ENCODE data around the gene MITF.

MITF gene

DNA sequence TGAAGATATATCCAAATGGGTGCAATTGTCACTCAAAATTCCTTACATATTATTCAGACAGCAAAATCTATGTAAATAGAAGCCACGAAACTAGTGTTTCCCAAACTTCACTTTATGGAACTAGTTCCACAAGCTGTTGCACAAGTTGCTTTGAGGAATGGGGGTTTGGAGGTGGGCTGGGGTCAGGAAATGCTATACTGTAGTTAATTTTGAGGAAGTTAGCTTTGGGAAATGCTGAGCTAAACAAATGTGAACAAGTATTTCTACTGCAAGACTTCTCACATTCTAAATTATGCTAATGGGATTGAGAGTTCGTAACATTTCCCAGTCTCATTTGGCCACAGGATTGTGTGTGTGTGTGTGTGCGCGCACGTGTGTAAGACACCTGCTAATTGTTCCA is 231.6 kb downstream of the MITF start:
- DNase-seq (ENCODE audit: low read depth) = no peak

DNA sequence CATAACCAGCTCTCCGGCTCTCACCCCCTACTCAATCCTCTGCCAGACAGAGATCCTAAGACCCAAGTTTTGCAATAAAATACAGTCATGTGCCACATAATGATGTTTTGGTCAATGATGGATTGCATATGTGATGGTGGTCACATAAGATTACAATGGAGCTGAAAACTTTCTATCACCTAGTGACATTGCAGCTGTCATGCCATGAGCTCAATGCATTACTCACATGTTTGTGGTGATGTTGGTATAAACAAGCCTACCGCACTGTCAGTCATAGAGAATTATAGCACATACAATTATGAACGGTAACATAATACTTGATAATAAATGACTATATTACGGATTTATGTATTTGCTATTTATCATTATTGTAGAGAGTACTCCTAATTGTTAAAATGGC is 233.4 kb downstream of the MITF start:
- DNase-seq (ENCODE audit: low read depth) = no peak

DNA sequence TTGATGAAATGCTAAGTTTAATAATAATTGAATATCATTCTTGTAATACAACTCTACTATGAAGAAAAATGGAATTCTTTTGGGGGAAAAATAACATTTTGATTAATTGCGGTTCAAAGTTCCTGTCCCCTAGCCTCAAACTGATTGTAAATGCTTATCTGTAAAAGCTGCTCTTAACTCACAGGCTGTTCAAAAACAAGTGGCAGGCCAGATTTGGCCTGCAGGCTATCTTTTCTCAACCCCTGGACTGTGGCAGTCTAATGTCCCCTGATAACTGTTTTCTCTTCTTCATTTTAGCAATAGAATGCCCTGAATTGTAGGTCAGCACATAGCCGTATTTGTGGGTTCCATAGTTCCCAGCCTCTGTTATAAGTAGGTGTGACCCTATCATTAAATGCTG is 236.8 kb downstream of the MITF start:
- no peak for DNase-seq (ENCODE audit: low read depth)

DNA sequence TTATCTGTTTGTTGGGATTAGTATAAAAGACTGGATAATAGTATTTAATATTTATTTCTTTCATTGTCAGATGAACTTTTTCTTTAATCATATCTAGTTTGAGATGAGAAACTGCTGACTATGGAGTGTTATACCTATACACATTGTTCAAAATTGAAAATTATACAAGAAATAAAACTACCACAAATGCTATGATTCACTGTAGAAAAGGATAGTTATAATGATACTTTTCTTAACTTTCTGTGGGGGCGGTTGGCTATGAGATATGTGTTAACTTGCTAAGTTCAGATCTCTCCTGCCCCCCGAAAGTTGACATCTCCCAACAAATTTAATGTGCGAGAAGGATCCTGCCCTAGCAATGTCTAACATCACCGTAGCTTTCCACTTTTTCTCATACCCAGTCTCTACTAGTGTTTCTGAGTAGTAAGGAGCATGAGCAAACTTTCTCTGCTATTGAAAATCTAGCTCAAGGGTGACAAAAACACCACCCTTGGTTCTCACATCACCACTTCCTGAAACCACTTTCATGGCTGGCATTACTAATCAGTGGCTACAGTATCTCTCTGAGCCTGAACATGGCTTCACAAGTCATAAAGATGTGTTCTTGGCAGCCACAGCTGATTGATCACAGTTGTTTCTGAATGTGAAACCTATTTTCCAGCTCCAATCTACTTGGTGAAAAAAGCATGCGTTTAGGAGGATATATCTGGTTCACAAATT is 244.4 kb downstream of the MITF start:
- DNase-seq (ENCODE audit: low read depth) = no peak

DNA sequence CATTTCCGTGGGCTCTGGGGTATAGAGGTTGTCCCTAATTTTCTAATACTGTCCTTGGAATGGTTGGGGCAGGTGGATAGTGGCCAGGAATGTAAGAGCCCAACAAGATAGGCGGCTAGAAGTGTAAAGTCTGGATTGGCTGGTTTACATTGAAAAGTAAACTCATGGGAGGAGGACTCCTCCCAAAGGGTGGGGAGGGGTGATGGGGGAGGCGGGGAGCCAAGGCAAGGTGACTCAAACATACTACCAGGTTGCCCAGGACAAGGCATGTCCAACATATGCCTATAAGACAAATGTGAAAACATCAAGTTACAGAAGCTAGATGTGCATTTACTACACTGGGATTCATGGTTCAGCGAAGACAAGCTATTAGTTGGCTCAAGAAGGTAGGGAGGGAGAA is 246.0 kb downstream of the MITF start:
- DNase-seq (ENCODE audit: low read depth) = no peak

DNA sequence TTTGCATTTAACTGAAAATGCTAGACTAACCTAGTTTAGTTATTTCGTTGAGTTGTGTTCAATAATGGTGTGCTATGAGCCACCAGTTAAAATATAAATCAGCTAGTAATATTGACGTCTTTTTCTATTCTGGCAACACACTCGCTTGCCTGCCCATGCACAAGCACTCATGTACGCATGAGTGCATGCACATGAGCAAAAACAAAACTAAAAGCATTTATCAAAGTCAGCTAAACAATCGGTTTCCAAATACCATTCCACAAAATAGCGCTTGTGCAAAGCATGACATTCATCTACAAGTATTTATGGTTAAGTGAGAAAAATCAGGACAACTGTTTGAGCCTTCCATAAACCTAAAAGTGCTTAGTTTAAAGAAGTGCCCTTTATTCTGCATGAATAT is 247.2 kb downstream of the MITF start:
- no peak for DNase-seq (ENCODE audit: low read depth)

DNA sequence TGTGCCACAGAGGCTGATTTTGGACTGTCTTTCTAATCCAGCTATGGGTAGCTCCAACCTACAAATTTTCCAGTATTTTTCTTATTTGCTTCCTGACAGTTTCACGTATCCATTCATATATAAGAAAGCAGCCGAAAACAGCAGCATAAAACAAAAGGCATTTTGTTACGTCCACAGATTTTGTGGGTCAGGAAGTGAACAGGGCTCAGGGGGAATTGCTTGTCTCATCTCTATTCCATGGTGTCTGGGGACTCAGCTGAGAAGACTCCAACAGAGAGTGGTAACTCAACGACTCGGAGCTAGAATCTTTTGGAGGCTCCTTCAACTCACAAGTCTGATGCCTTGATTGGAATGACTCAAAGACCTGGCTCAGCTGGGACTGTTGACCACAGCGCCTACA is 248.6 kb downstream of the MITF start:
- DNase-seq (ENCODE audit: low read depth) = no peak

DNA sequence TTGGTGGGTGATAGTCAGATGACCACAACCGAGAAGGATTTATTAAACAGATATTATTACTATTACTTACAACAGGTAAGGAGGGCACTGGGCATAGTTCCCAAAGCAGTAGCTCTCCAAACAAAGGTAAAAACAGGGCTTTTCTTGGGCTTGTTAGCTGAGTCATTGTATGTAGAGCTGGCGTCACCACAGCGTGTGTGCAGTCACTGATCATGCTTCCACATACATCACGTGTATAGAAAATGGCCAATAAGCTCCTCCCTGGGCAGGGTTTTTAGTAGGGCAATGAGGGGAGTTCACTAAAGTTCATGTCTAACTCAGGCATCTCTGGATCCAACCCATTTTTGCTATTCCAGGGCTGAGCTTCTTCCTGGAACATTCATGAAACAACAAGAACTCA is 254.5 kb downstream of the MITF start:
- no peak for DNase-seq (ENCODE audit: low read depth)

DNA sequence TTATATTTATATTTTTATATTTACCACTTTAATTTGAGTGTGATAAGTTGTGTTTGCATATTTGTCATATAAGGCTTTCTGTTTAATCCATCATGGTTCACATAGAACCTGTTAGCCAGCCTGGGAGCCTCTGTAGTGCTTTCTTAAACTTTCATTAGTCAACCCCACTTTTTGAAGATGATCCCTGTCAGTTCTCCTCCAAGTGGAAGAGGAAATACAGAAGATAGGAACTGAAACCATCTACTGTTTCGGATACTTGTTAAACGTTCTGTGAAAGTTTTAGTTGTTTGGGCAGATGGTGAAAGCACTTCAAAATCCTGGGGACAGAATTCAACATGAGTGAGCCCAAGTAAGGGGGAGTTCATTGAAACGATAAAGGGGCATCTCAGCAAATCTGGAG is 255.7 kb downstream of the MITF start:
- no peak for DNase-seq (ENCODE audit: low read depth)

DNA sequence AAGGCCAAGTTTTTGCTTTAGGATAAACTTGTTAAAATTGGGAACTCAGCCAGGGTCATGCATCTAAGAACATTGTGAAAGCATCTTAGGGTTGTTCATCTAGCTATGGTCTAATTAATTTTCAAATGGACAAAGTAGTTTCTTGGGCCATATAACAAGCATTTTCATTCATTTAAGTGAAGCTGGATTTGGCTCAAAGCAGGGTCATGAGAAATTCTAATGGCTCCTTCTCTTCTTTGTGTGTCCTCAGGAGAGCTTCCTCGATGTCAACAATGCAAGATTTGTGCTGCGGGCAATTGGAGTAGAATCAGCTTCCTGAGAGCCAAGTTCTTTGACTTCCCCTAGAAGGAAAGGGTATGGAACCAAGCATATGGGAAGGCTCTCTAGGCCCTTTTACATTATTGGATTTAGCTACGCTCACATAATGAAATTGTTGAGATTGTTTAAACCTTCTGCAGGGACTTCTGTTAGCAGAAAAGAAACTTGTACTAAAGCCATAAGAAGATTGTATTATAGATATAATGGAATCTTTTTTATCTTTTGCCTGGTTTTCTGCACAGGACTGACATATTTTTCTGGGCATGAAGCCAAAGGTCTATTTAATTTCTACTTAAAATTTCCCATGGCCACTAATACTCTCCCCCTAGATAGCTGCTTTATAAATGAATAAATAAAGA is 258.5 kb downstream of the MITF start:
- DNase-seq (ENCODE audit: low read depth) = no peak

DNA sequence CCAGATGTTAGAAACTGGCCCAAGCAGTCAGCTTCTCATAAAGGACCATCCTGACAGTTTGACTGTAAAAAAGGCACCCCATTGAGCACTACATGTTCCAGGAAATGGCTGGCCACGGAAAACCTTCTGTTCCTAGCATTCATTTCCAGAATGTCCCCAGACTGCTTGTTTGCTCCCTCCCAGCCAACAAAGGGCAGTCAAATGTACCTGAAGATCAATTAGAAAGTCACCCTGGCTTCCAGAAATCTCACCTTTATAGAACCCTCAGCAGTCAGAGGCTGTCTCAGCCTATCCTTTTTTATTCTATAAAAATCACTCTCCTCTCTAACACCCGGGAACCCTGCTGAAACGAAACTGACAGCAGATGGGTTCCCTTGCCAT is 259.5 kb downstream of the MITF start:
- no peak for DNase-seq (ENCODE audit: low read depth)

DNA sequence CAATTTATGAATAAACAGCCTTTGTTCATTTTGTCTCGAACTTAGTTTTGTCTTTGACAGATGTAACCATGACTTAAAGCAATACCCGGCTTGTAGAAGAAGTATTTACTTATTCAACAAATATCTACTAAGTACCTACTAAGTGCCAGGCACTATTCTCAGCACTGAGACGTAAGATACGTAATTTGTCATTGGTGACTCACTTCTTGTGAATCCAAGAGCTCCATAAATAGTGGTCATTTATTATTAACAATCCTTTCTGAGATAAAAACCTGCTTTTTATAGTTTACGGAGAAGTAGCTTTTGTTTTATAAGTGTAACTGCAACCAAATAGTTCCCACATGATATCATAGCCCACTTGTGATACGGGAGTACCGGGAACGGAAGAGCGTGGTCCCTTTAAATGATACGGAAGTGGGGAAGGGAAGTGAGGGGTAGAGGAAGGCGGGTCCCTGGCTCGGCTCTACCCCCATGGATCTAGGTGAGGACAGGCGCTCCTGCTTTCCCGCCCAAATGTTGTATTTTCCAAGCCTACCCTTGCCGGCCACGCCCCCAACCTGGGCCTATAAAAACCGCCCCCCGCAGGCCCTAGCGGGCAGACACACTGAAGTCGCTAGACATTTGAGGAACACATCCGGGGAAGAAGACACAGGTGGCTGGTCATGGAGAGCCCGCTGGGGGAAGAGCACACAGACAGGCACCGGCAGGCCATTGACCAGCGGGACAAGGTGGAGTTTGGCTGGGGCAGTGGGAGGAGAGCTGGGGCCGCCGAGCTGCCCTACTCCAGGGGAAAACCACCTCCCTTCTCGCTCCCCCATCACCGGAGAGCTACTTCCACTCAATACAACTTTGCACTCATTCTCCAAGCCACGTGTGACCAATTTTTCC is 260.1 kb downstream of the MITF start, which contains the start of gene SAMMSON:
Gene SAMMSON (plus strand): TSS at position 594 of the 888 bp plus-strand sequence.
- DNase-seq (ENCODE audit: low read depth) = no peak

DNA sequence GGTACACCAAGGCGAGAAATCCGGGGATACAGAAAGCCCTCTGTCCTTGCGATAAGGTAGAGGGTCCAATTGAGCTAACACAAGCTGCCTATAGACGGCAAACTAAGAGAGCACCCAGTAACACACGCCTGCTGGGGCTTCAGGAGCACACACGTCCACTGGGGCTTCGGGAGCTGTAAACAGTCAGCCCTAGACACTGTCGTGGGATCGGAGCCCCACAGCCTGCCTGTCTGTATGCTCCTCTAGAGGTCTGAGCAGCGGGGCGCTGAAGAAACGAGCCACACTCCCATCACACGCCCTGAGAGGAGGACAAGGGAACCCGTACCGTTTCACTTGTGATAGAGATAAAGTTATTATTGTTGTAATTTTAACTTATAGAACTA is 260.8 kb downstream of the MITF start:
- no peak for DNase-seq (ENCODE audit: low read depth)

DNA sequence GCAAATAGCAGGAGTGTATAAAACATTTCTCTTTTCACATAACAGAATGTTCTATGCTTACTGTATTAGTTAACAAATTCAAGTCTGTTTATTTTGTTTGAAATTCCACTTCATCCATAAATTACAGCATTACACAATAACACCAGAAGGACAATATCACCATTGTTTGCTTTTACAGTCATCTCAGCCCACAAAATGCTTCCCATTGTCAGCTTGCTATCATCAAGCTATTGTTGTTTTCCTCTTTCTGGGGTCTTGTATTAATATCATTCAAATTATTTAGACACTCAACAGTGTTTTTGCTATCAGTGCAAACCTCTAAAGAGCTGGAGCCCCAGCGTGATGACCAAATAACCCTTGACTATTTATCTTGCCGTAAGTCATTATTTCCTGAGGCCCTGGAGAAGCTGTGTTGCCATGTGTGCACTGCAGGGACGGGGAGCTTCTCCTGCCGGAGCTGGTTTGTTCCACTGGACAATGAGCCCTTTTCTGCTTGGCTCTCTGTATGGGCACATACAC is 261.4 kb downstream of the MITF start:
- DNase-seq (ENCODE audit: low read depth) = no peak

DNA sequence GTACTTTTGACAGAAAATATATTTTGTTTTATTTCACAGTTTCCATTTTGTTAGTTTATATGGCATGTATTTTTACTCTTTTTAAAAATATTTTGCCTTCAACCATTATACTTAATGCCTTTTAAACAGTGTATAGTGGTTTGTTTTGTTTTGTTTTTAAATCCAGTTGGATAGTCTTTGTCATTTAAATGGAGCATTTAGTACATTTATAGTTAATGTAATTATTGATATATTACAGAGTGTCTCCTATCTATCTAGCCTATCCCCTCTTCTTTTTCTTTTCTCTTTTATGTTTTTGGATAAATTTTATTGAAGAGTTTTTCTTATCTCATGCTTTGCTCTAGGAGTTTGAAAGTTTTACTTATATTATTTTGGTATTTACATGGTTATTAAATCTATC is 263.9 kb downstream of the MITF start:
- no peak for DNase-seq (ENCODE audit: low read depth)

DNA sequence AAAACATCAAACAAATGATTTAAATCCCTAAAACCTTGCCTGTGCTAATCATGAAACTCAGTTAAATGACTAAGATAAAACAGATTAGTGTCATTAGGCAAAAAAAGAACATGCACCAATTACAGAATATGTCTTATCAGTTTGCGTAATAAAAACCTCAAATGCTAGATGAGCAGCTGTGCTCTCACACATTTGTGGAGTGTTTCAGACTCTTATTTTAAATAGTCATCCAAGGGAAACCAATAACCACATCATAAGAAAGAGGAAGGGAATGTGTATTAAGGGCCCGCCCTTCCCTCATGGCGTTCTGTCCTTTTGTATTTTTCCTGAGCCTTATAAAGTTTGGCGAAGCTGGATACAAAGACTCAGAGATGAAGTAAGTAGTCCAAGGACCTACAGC is 266.8 kb downstream of the MITF start:
- DNase-seq (ENCODE audit: low read depth) = no peak

DNA sequence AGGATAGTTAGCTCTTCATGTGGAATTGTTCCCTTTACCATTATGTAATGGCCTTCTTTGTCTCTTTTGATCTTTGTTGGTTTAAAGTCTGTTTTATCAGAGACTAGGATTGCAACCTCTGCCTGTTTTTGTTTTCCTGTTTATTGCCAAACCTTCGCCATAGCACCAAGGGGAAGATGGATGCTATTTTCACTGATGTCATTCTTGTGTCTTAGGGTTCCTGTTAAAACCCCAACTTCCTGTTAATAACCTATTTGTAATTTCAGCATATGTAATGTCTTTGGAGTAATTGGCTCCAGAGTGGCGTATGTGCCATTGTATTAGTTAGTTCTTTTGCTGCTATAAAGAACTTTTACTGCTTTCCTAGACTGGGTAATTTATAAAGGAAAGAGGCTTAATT is 271.1 kb downstream of the MITF start:
- DNase-seq (ENCODE audit: low read depth) = no peak

DNA sequence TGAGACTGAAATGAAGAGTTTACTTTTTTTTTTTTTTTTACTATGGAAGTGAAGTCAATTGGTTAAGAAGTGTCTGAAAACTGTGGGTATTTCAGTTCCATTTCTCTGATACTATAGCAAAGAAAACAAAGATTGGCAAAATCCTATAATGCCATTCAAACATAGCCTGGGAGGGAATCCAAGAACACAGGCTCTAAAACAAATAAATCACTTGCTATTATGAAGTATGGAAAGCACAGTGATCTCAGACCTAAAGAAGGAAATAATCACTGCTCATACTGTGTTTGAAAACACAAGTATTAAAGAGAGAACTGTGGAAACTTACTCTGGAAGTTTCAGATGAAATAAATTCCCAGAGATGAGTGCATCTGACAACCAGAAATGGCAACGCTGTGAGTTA is 272.3 kb downstream of the MITF start:
- DNase-seq (ENCODE audit: low read depth) = no peak

Measured in stimulated activated CD8-positive, alpha-beta memory T cell treated with anti-CD3 and anti-CD28 coated beads, Interleukin-4, amount 100 ng/mL, for 24 hours (primary cell).